Measurements from ENCODE around the gene LUZP2.

DNA sequence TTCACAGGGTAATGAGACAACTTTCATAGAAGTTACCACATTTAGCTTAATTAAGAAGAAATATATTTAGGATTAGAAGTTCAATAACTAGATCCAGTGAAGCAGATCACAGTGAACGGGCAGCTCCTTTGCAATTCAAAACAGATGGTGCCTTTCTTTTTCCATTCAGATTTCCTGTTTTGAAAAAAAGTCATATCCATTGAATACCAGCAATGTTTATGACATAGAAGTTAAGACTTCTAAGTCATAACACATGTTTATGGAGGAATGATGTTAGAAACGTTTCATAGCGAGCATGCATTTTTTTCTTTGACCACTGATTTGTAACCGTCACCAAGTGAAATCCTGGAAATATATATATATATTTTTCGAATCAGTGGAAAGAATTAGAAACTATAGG, 24.7 kb downstream of the LUZP2 start:
- TF ChIP-seq POLR2A (IDR thresholded peaks at IDR 0.05; ENCODE audit: low read length) (no peak), GATA1 (IDR thresholded peaks at IDR 0.05; ENCODE audit: low read depth, low read length) (no peak)
